Activated T-cell treated with anti-CD3 and anti-CD28 coated beads, Interleukin-2, amount 50 U/mL, for 24 hours (primary cell): ENCODE data around the gene DSPP.
"Not testable (repeated sequence)": the region's sequence is repeated elsewhere in the genome, so short reads cannot be mapped to it uniquely, and the experiment has no call there.

ENCODE experiments used
- DNase-seq: peaks from one replicate; pipeline ENCODE4 v3.0.0-alpha.2; 2020
- H3K27ac Mint-ChIP-seq: 2 replicates; pipeline ENCODE4 v1.8.0; 2020; ENCODE audit warnings: mild to moderate bottlenecking, mixed read lengths
- H3K27me3 Mint-ChIP-seq: 2 replicates; pipeline ENCODE4 v1.8.0; 2020; ENCODE audit warnings: mixed read lengths
- H3K36me3 Mint-ChIP-seq: 2 replicates; pipeline ENCODE4 v1.8.0; 2020; ENCODE audit warnings: low read depth, mixed read lengths
- H3K4me1 Mint-ChIP-seq: 2 replicates; pipeline ENCODE4 v1.8.0; 2020; ENCODE audit warnings: low read depth, mixed read lengths
- H3K4me3 Mint-ChIP-seq: 2 replicates; pipeline ENCODE4 v1.8.0; 2020; ENCODE audit warnings: mild to moderate bottlenecking, moderate library complexity, mixed read lengths
- H3K9me3 Mint-ChIP-seq: 2 replicates; pipeline ENCODE4 v1.8.0; 2020; ENCODE audit warnings: mixed read lengths

The DSPP gene

GRCh38 chr4:87608229-87608628 is at the start of gene DSPP:
DSPP (plus strand) TSS chr4:87608529; CDS start chr4:87610909, 2,380 bp downstream.
- Mint-ChIP-seq H3K27me3 (peaks cover 11% of the 10 kb centered on the region), H3K4me1 (no peaks in the 10 kb centered on the region), H3K9me3 (peaks cover 3% of the 10 kb centered on the region), H3K36me3 (no peaks in the 10 kb centered on the region), H3K4me3 (no peak within 1 kb of the TSS), H3K27ac (no peak within 1 kb of the TSS)
- DNase-seq, result no peak

GRCh38 chr4:87559090-87559837 is 49.1 kb upstream of the DSPP start:
- no peak overlapping the region for H3K4me3 Mint-ChIP-seq

GRCh38 chr4:87560802-87561201 is 47.5 kb upstream of the DSPP start:
- Mint-ChIP-seq H3K27ac (no peak overlapping the region), H3K4me1 (peaks cover 22% of the 10 kb centered on the region), H3K4me3 (no peak overlapping the region), H3K36me3 (no peaks in the 10 kb centered on the region), H3K27me3 (no peaks in the 10 kb centered on the region), H3K9me3 (no peaks in the 10 kb centered on the region)
- no peak for DNase-seq

More at GRCh38 chr4:87559090-87559837, 49.1 kb upstream of the DSPP start:
- H3K4me1 Mint-ChIP-seq, result peaks cover 23% of the 10 kb centered on the region
- no peaks in the 10 kb centered on the region for H3K27me3 Mint-ChIP-seq
- H3K9me3 Mint-ChIP-seq, result no peaks in the 10 kb centered on the region
- H3K36me3 Mint-ChIP-seq, result no peaks in the 10 kb centered on the region
- DNase-seq, result peak; percentile 34
- H3K27ac Mint-ChIP-seq, result no peak overlapping the region

GRCh38 chr4:87565746-87566145 is 42.6 kb upstream of the DSPP start:
- DNase-seq, result no peak
- peaks cover 5% of the 10 kb centered on the region for H3K4me1 Mint-ChIP-seq
- H3K36me3 Mint-ChIP-seq, result no peaks in the 10 kb centered on the region
- H3K4me3 Mint-ChIP-seq, result no peak overlapping the region
- H3K27me3 Mint-ChIP-seq, result no peaks in the 10 kb centered on the region
- no peak overlapping the region for H3K27ac Mint-ChIP-seq
- no peaks in the 10 kb centered on the region for H3K9me3 Mint-ChIP-seq

- Mint-ChIP-seq H3K36me3 (no peaks in the 10 kb centered on the region), H3K4me1 (no peaks in the 10 kb centered on the region), H3K9me3 (no peaks in the 10 kb centered on the region), H3K4me3 (no peak overlapping the region), H3K27me3 (no peaks in the 10 kb centered on the region), H3K27ac (no peak overlapping the region)
- no peak for DNase-seq
Observed at GRCh38 chr4:87566276-87566675, 42.1 kb upstream of the DSPP start.

GRCh38 chr4:87567191-87567590 is 41.1 kb upstream of the DSPP start:
- DNase-seq, result no peak
- no peak overlapping the region for H3K4me3 Mint-ChIP-seq
- peaks cover 6% of the 10 kb centered on the region for H3K27me3 Mint-ChIP-seq
- no peaks in the 10 kb centered on the region for H3K9me3 Mint-ChIP-seq
- no peaks in the 10 kb centered on the region for H3K36me3 Mint-ChIP-seq
- no peak overlapping the region for H3K27ac Mint-ChIP-seq
- H3K4me1 Mint-ChIP-seq, result no peaks in the 10 kb centered on the region

- Mint-ChIP-seq H3K36me3 (no peaks in the 10 kb centered on the region), H3K4me3 (no peak overlapping the region), H3K9me3 (no peaks in the 10 kb centered on the region), H3K4me1 (no peaks in the 10 kb centered on the region), H3K27me3 (peaks cover 11% of the 10 kb centered on the region), H3K27ac (no peak overlapping the region)
- DNase-seq, result no peak
Observed at GRCh38 chr4:87570290-87570805, 38.0 kb upstream of the DSPP start.

- DNase-seq, H3K36me3 Mint-ChIP-seq, H3K4me1 Mint-ChIP-seq, H3K4me3 Mint-ChIP-seq, H3K27ac Mint-ChIP-seq, H3K9me3 Mint-ChIP-seq: not testable (repeated sequence)
- peaks cover 11% of the 10 kb centered on the region for H3K27me3 Mint-ChIP-seq
Observed at GRCh38 chr4:87574376-87574775, 34.0 kb upstream of the DSPP start.

- H3K4me1 Mint-ChIP-seq, result no peaks in the 10 kb centered on the region
- H3K4me3 Mint-ChIP-seq, result no peak overlapping the region
Observed at GRCh38 chr4:87574996-87575395, 33.3 kb upstream of the DSPP start.

GRCh38 chr4:87575408-87575807 is 32.9 kb upstream of the DSPP start:
- H3K4me3 Mint-ChIP-seq, result no peak overlapping the region
- H3K27ac Mint-ChIP-seq, result no peak overlapping the region
- H3K4me1 Mint-ChIP-seq, result no peaks in the 10 kb centered on the region
- H3K9me3 Mint-ChIP-seq, result no peaks in the 10 kb centered on the region
- peaks cover 13% of the 10 kb centered on the region for H3K27me3 Mint-ChIP-seq
- no peaks in the 10 kb centered on the region for H3K36me3 Mint-ChIP-seq
- no peak for DNase-seq

More at GRCh38 chr4:87574996-87575395, 33.3 kb upstream of the DSPP start:
- DNase-seq, result no peak
- Mint-ChIP-seq H3K36me3 (no peaks in the 10 kb centered on the region), H3K9me3 (no peaks in the 10 kb centered on the region), H3K27ac (no peak overlapping the region), H3K27me3 (peaks cover 13% of the 10 kb centered on the region)

- Mint-ChIP-seq H3K9me3 (no peaks in the 10 kb centered on the region), H3K4me1 (no peaks in the 10 kb centered on the region), H3K27me3 (peaks cover 13% of the 10 kb centered on the region), H3K27ac (no peak overlapping the region), H3K4me3 (no peak overlapping the region), H3K36me3 (no peaks in the 10 kb centered on the region)
- DNase-seq, result no peak
Observed at GRCh38 chr4:87575983-87576382, 32.3 kb upstream of the DSPP start.

GRCh38 chr4:87579478-87579877 is 28.9 kb upstream of the DSPP start:
- no peaks in the 10 kb centered on the region for H3K9me3 Mint-ChIP-seq
- peaks cover 7% of the 10 kb centered on the region for H3K27me3 Mint-ChIP-seq
- H3K36me3 Mint-ChIP-seq, result no peaks in the 10 kb centered on the region
- H3K27ac Mint-ChIP-seq, result no peak overlapping the region
- no peaks in the 10 kb centered on the region for H3K4me1 Mint-ChIP-seq
- no peak overlapping the region for H3K4me3 Mint-ChIP-seq
- no peak for DNase-seq

- DNase-seq, result no peak
- Mint-ChIP-seq H3K4me3 (no peak overlapping the region), H3K36me3 (no peaks in the 10 kb centered on the region), H3K9me3 (no peaks in the 10 kb centered on the region), H3K27ac (no peak overlapping the region), H3K27me3 (peaks cover 7% of the 10 kb centered on the region), H3K4me1 (no peaks in the 10 kb centered on the region)
Observed at GRCh38 chr4:87580057-87580456, 28.3 kb upstream of the DSPP start.

GRCh38 chr4:87584222-87584908 is 24.0 kb upstream of the DSPP start:
- Mint-ChIP-seq H3K4me3 (no peak overlapping the region), H3K36me3 (no peaks in the 10 kb centered on the region), H3K9me3 (no peaks in the 10 kb centered on the region), H3K4me1 (no peaks in the 10 kb centered on the region), H3K27me3 (peaks cover 9% of the 10 kb centered on the region), H3K27ac (no peak overlapping the region)
- DNase-seq, result no peak

- no peak overlapping the region for H3K27ac Mint-ChIP-seq
- no peak for DNase-seq
- H3K4me3 Mint-ChIP-seq, result no peak overlapping the region
- no peaks in the 10 kb centered on the region for H3K9me3 Mint-ChIP-seq
- H3K27me3 Mint-ChIP-seq, result peaks cover 9% of the 10 kb centered on the region
- H3K36me3 Mint-ChIP-seq, result no peaks in the 10 kb centered on the region
- H3K4me1 Mint-ChIP-seq, result no peaks in the 10 kb centered on the region
Observed at GRCh38 chr4:87589531-87589930, 18.8 kb upstream of the DSPP start.
